ENCODE measurements around the gene SEMA3D.

- TF ChIP-seq POLR2A (IDR thresholded peaks at IDR 0.05; ENCODE audit: low read depth, low read length): no peak
- no peak for TF ChIP-seq TAF1 (IDR thresholded peaks at IDR 0.05; ENCODE audit: low read depth, low read length)
- no peak for TF ChIP-seq POLR2AphosphoS5 (IDR thresholded peaks at IDR 0.05; ENCODE audit: low read depth, low read length)
These were observed 237.4 kb downstream of the SEMA3D start for GRCh38 chr7:84949501-84949900.

All from GM12891 (cell line).